H1 (cell line): ENCODE measurements around the gene RADIL. TPM values are rescaled to one million over a fixed set of nuclear protein-coding genes. Genes with fewer than 3 reads are reported as not detected.

ENCODE experiments used
- BACH1 ChIP-seq: IDR thresholded peaks from 2 replicates; pipeline ENCODE4 v1.6.1; 2012; ENCODE audit warnings: low read length, improper control_type of control experiment
- BRCA1 ChIP-seq: IDR thresholded peaks from 2 replicates; pipeline ENCODE4 v1.6.1; 2012; ENCODE audit warnings: low read depth, low read length, improper control_type of control experiment
- CHD2 ChIP-seq: IDR thresholded peaks from 2 replicates; pipeline ENCODE4 v1.6.1; 2012; ENCODE audit warnings: low read length, improper control_type of control experiment
- CHD7 ChIP-seq: fragments of 300-600 bp; sonication (generic); IDR thresholded peaks from 2 replicates; pipeline ENCODE4 v1.7.1; 2012; ENCODE audit warnings: low read length, moderate library complexity, mild to moderate bottlenecking, inconsistent platforms; ENCODE audit not compliant: insufficient replicate concordance
- EGR1 ChIP-seq: IDR thresholded peaks from 2 replicates; pipeline ENCODE4 v1.6.1; 2011; ENCODE audit warnings: low read depth, low read length, borderline replicate concordance
- EZH2 ChIP-seq: fragments of 200-600 bp; sonication (generic); IDR thresholded peaks from 2 replicates; pipeline ENCODE4 v1.7.1; 2012; ENCODE audit warnings: low read depth, mild to moderate bottlenecking, moderate library complexity, low read length, inconsistent platforms; ENCODE audit not compliant: severe bottlenecking
- KDM5A ChIP-seq: fragments of 200-600 bp; IDR thresholded peaks from 2 replicates; pipeline ENCODE4 v1.7.1; 2012; ENCODE audit warnings: mild to moderate bottlenecking, low read length, inconsistent platforms, mixed read lengths
- POLR2A ChIP-seq, 2 experiments: IDR thresholded peaks; 1 replicate in 1 of 2; 2 replicates in 1 of 2; pipeline ENCODE4 v1.6.1; 2011; ENCODE audit warnings: low read depth in 2 of 2, low read length in 2 of 2, mild to moderate bottlenecking in 2 of 2; ENCODE audit errors: control extremely low read depth in 1 of 2
- POU5F1 ChIP-seq: IDR thresholded peaks from 2 replicates; pipeline ENCODE4 v1.6.1; 2011; ENCODE audit warnings: low read depth, mild to moderate bottlenecking, low read length, moderate library complexity
- RXRA ChIP-seq: IDR thresholded peaks from 2 replicates; pipeline ENCODE4 v1.6.1; 2011; ENCODE audit warnings: low read depth, mild to moderate bottlenecking, low read length, moderate library complexity; ENCODE audit not compliant: insufficient read depth
- SP1 ChIP-seq: IDR thresholded peaks from 2 replicates; pipeline ENCODE4 v1.6.1; 2011; ENCODE audit warnings: low read depth, low read length
- SRF ChIP-seq: IDR thresholded peaks from 2 replicates; pipeline ENCODE4 v1.6.1; 2011; ENCODE audit warnings: mild to moderate bottlenecking, low read depth, low read length, moderate library complexity
- polyA plus RNA-seq, 7 experiments: library from polyadenylated mRNA; depleted of rRNA in 3 of 7; stranded (reverse) in 5 of 7; unstranded in 2 of 7; fragments of >200 nt in 5 of 7; fragments of 200-250 nt in 2 of 7; gene quantifications; 1 replicate in 5 of 7; 2 replicates in 1 of 7; 4 replicates in 1 of 7; pipeline versions ENCODE4 v1.2.1 to v1.2.3, GENCODE V29; 2011 to 2013; ENCODE audit warnings: missing spikeins in 2 of 7, mixed read lengths in 2 of 7
- total RNA-seq: library from RNA; stranded (reverse); fragmentation: NEBNext Ultra II Directional; extraction: Animal tissue kit (Norgen Biotek cat#: 25700); gene quantifications from 2 replicates; pipeline ENCODE4 v1.2.1, GENCODE V29; 2021

Gene RADIL
- total and polyA plus RNA-seq, 2 of the 8 experiments (the other 6 are each of a cell fraction or from before 2014, with no cell fraction given): 5.0 to 5.4 TPM

- TF ChIP-seq CHD7 (no peak), CHD2 (no peak), BRCA1 (no peak), POU5F1 (no peak), EGR1 (no peak), SP1 (no peak), BACH1 (no peak), RXRA (no peak), KDM5A (no peak), POLR2A (IDR thresholded peaks at IDR 0.05; ENCODE audit: control extremely low read depth in 1 of 2, low read depth in 2 of 2, low read length in 2 of 2) (no peak), SRF (no peak), EZH2 (no peak)
Measured at GRCh38 chr7:4818000-4818794, 65.3 kb downstream of the RADIL start (continued).
